ENCODE measurements around the gene SEC14L6.

- TF ChIP-seq CTCF (IDR thresholded peaks at IDR 0.05 in 4 of 5, conservative IDR thresholded peaks at IDR 0.05 in 1 of 5) (no peak), POLR2A (IDR thresholded peaks at IDR 0.05) (no peak)
Measured at GRCh38 chr22:30541961-30542810, 4.4 kb downstream of the SEC14L6 start.
